Measurements from ENCODE around the gene ASB15.

DNA sequence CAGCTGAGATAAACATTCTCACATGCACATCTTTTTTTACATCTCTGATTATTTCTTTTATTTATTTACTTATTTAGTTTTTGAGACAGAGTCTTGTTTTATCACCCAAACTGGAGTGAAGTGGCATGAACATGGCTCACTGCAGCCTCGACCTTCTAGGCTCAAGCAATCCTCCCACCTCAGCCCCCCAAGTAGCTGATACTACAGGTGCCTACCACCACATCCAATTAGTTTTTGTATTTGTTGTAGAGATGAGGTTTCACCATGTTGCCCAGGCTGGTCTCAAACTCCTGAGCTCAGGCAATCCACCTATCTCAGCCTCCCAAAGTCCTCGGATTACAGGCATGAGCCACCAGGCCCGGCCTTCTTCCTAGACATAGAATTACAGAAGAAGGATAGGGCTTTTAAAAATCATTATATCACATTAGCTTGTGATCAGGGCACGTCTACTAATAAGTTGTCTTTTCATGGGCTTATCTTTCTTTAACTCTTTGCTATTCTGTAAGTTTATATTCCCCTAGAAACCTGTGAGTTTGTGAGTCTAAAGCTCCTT lies 5.9 kb downstream of the ASB15 start:
- TF ChIP-seq CTCF (IDR thresholded peaks at IDR 0.05), result no peak
- TF ChIP-seq POLR2A (IDR thresholded peaks at IDR 0.05), result no peak
- no peak for TF ChIP-seq EP300 (IDR thresholded peaks at IDR 0.05)
